Measurements from ENCODE around the gene GBP7.

DNA sequence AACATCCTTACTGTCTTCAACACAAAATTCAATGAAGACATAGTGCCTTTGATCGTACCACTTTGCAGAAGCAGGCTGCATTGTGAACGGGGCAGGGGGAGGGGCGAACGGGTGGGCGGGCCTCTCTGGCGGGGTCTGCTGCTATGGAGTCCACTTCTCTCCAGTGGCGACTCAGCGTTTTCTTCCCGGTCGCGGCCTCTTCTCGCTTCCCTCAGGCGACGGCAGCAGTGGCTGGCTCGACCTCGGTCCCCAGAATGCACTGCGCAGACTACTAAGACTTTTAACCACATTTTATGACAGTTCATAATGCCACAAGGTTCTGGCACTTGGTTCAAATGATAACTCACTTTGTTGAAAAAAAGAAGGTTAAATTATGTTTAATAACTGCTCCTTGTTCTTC lies 71.1 kb downstream of the GBP7 start:
- TF ChIP-seq, protein P1, sequence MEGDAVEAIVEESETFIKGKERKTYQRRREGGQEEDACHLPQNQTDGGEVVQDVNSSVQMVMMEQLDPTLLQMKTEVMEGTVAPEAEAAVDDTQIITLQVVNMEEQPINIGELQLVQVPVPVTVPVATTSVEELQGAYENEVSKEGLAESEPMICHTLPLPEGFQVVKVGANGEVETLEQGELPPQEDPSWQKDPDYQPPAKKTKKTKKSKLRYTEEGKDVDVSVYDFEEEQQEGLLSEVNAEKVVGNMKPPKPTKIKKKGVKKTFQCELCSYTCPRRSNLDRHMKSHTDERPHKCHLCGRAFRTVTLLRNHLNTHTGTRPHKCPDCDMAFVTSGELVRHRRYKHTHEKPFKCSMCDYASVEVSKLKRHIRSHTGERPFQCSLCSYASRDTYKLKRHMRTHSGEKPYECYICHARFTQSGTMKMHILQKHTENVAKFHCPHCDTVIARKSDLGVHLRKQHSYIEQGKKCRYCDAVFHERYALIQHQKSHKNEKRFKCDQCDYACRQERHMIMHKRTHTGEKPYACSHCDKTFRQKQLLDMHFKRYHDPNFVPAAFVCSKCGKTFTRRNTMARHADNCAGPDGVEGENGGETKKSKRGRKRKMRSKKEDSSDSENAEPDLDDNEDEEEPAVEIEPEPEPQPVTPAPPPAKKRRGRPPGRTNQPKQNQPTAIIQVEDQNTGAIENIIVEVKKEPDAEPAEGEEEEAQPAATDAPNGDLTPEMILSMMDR (IDR thresholded peaks at IDR 0.05; ENCODE audit: poor library complexity, severe bottlenecking): no peak
- TF ChIP-seq EP300 (conservative IDR thresholded peaks at IDR 0.05; ENCODE audit: poor library complexity, severe bottlenecking) (no peak), EZH2 (IDR thresholded peaks at IDR 0.05; ENCODE audit: borderline replicate concordance, insufficient read depth, low read length, poor library complexity, severe bottlenecking) (no peak), POLR2AphosphoS5 (IDR thresholded peaks at IDR 0.05) (no peak), TAF1 (IDR thresholded peaks at IDR 0.05; ENCODE audit: low read depth) (no peak), RAD21 (conservative IDR thresholded peaks at IDR 0.05) (no peak), SMC3 (conservative IDR thresholded peaks at IDR 0.05; ENCODE audit: poor library complexity) (no peak), MXI1 (conservative IDR thresholded peaks at IDR 0.05; ENCODE audit: poor library complexity, severe bottlenecking) (no peak)
- TF ChIP-seq, protein P2, sequence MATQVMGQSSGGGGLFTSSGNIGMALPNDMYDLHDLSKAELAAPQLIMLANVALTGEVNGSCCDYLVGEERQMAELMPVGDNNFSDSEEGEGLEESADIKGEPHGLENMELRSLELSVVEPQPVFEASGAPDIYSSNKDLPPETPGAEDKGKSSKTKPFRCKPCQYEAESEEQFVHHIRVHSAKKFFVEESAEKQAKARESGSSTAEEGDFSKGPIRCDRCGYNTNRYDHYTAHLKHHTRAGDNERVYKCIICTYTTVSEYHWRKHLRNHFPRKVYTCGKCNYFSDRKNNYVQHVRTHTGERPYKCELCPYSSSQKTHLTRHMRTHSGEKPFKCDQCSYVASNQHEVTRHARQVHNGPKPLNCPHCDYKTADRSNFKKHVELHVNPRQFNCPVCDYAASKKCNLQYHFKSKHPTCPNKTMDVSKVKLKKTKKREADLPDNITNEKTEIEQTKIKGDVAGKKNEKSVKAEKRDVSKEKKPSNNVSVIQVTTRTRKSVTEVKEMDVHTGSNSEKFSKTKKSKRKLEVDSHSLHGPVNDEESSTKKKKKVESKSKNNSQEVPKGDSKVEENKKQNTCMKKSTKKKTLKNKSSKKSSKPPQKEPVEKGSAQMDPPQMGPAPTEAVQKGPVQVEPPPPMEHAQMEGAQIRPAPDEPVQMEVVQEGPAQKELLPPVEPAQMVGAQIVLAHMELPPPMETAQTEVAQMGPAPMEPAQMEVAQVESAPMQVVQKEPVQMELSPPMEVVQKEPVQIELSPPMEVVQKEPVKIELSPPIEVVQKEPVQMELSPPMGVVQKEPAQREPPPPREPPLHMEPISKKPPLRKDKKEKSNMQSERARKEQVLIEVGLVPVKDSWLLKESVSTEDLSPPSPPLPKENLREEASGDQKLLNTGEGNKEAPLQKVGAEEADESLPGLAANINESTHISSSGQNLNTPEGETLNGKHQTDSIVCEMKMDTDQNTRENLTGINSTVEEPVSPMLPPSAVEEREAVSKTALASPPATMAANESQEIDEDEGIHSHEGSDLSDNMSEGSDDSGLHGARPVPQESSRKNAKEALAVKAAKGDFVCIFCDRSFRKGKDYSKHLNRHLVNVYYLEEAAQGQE (IDR thresholded peaks at IDR 0.05; ENCODE audit: borderline replicate concordance): no peak

Data from neural cell (in vitro differentiated cells).